Trophoblast cell (in vitro differentiated cells and primary cell): ENCODE results near the gene PMPCA.

Source experiments
- DNase-seq, 2 donors: peaks; one replicate each; pipeline ENCODE4 v3.0.0-alpha.2; 2016
- H2AFZ ChIP-seq: 2 replicates; pipeline ENCODE4 v1.6.1; 2013; ENCODE audit warnings: low read length, moderate library complexity, mild to moderate bottlenecking; ENCODE audit not compliant: insufficient read depth, poor library complexity
- H2AK5ac ChIP-seq: 2 replicates; pipeline ENCODE4 v1.6.1; 2013; ENCODE audit warnings: mild to moderate bottlenecking, low read length
- H2BK120ac ChIP-seq: 2 replicates; pipeline ENCODE4 v1.6.1; 2013; ENCODE audit warnings: low read length, mild to moderate bottlenecking, moderate library complexity; ENCODE audit not compliant: insufficient read depth, poor library complexity
- H2BK12ac ChIP-seq: 2 replicates; pipeline ENCODE4 v1.6.1; 2013; ENCODE audit warnings: mild to moderate bottlenecking, low read length, moderate library complexity
- H2BK5ac ChIP-seq: 2 replicates; pipeline ENCODE4 v1.6.1; 2013; ENCODE audit warnings: low read length, low read depth, moderate library complexity, mild to moderate bottlenecking; ENCODE audit not compliant: poor library complexity
- H3K14ac ChIP-seq: 2 replicates; pipeline ENCODE4 v1.6.1; 2013; ENCODE audit warnings: mild to moderate bottlenecking, low read length
- H3K18ac ChIP-seq: 2 replicates; pipeline ENCODE4 v1.6.1; 2013; ENCODE audit warnings: mild to moderate bottlenecking, low read length
- H3K23ac ChIP-seq: 2 replicates; pipeline ENCODE4 v1.6.1; 2013; ENCODE audit warnings: low read length
- H3K27ac ChIP-seq: 2 replicates; pipeline ENCODE4 v1.5.1; 2013; ENCODE audit warnings: low read depth, mild to moderate bottlenecking, inconsistent platforms, low read length, moderate library complexity
- H3K27me3 ChIP-seq: 2 replicates; pipeline ENCODE4 v1.6.1; 2013; ENCODE audit warnings: inconsistent platforms, mild to moderate bottlenecking, low read length, moderate library complexity; ENCODE audit not compliant: insufficient read depth
- H3K36me3 ChIP-seq, 2 experiments: 1 replicate in 1 of 2; 2 replicates in 1 of 2; pipeline ENCODE4 v1.6.1; 2013; ENCODE audit warnings: low read length in 2 of 2, mild to moderate bottlenecking in 2 of 2, moderate library complexity in 1 of 2; ENCODE audit not compliant: insufficient read depth in 2 of 2, control insufficient read depth in 1 of 2
- H3K4ac ChIP-seq: 2 replicates; pipeline ENCODE4 v1.6.1; 2013; ENCODE audit warnings: low read depth, mild to moderate bottlenecking, low read length, moderate library complexity
- H3K4me1 ChIP-seq, 2 experiments: 1 replicate in 1 of 2; 2 replicates in 1 of 2; pipeline ENCODE4 v1.6.1; 2013; ENCODE audit warnings: low read length in 2 of 2, mild to moderate bottlenecking in 2 of 2, moderate library complexity in 1 of 2; ENCODE audit not compliant: insufficient read depth in 2 of 2, control insufficient read depth in 1 of 2
- H3K4me2 ChIP-seq: 2 replicates; pipeline ENCODE4 v1.6.1; 2013; ENCODE audit warnings: inconsistent platforms, mild to moderate bottlenecking, low read length, moderate library complexity
- H3K4me3 ChIP-seq: 2 replicates; pipeline ENCODE4 v1.5.1; 2013; ENCODE audit warnings: mild to moderate bottlenecking, low read depth, low read length, inconsistent platforms
- H3K79me1 ChIP-seq: one replicate; pipeline ENCODE4 v1.6.1; 2013; ENCODE audit warnings: low read length
- H3K79me2 ChIP-seq: 2 replicates; pipeline ENCODE4 v1.6.1; 2013; ENCODE audit warnings: low read length, mild to moderate bottlenecking; ENCODE audit not compliant: control insufficient read depth, insufficient read depth, poor library complexity
- H3K9ac ChIP-seq: 2 replicates; pipeline ENCODE4 v1.6.1; 2013; ENCODE audit warnings: mild to moderate bottlenecking, low read length
- H3K9me3 ChIP-seq: 2 replicates; pipeline ENCODE4 v1.6.1; 2013; ENCODE audit warnings: low read depth, mild to moderate bottlenecking, control low read depth, inconsistent platforms, low read length; ENCODE audit not compliant: insufficient read depth
- H4K12ac ChIP-seq: 2 replicates; pipeline ENCODE4 v1.6.1; 2013; ENCODE audit warnings: low read depth, mild to moderate bottlenecking, low read length, moderate library complexity
- H4K8ac ChIP-seq: 2 replicates; pipeline ENCODE4 v1.6.1; 2013; ENCODE audit warnings: low read depth, mild to moderate bottlenecking, low read length, moderate library complexity
- H4K91ac ChIP-seq: one replicate; pipeline ENCODE4 v1.6.1; 2013; ENCODE audit warnings: low read depth, mild to moderate bottlenecking, low read length, moderate library complexity
- WGBS: extraction: QIAGEN DNeasy Blood & Tissue Kit; methylation state at CpG from one replicate; pipeline ENCODE4 v1.1.7; 2013; ENCODE audit warnings: missing lambda C conversion rate; ENCODE audit not compliant: insufficient read length, insufficient coverage; ENCODE audit errors: extremely low coverage; 5-methylcytosine and 5-hydroxymethylcytosine counted together

Gene PMPCA

DNA sequence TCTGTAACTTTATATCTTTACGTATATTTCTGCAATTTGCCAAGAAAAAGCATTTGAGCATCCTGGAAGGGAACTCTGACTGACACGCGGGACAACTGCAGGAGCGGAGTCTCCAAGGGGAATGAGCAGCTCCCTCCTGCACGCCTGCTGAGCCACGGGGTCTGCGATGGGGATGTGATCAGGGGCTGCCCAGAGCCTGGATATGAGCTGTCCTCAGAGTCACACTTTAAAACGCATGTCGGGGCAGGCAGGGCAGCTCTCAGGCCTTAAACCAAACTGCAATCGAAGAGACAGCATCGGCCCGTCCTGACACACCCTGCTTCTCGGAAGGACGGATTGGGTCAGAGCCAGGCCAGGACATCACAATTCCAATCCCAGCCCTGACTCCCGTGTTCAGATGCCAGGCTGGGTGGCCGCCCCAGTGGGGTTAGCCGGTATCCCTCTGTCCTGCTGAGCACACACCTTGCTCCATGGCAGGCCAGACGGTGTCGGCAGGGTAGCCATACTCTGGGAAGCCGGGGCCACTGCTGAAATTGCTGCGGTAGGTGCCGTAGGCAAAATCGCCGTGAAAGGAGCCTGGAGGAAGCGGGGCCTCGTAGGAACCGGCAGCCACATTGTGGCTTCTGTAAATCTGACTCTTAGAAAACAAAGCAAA, 55.2 kb downstream of the PMPCA start:
- Histone ChIP-seq H3K27ac (no peak overlapping the region), H3K79me1 (no peaks in the 10 kb centered on the region), H4K12ac (no peak overlapping the region), H3K27me3 (no peaks in the 10 kb centered on the region), H3K9ac (no peak overlapping the region), H4K8ac (no peak overlapping the region), H3K4me2 (no peak overlapping the region), H2AK5ac (no peak overlapping the region), H3K4ac (no peak overlapping the region), H2BK120ac (no peak overlapping the region), H2AFZ (no peak overlapping the region), H3K23ac (no peak overlapping the region), H3K14ac (no peak overlapping the region), H3K4me1 (no peaks in the 10 kb centered on the region), H3K79me2 (no peaks in the 10 kb centered on the region), H4K91ac (no peak overlapping the region), H3K9me3 (peaks cover 4% of the 10 kb centered on the region), H2BK12ac (no peak overlapping the region), H2BK5ac (no peak overlapping the region), H3K4me3 (no peak overlapping the region), H3K36me3 (peaks cover 84 to 89% of the 10 kb centered on the region in 2 experiments), H3K18ac (no peak overlapping the region)
- DNase-seq, result no peak
- WGBS, result no CpG with 5 or more reads among the region's 27 CpGs

DNA sequence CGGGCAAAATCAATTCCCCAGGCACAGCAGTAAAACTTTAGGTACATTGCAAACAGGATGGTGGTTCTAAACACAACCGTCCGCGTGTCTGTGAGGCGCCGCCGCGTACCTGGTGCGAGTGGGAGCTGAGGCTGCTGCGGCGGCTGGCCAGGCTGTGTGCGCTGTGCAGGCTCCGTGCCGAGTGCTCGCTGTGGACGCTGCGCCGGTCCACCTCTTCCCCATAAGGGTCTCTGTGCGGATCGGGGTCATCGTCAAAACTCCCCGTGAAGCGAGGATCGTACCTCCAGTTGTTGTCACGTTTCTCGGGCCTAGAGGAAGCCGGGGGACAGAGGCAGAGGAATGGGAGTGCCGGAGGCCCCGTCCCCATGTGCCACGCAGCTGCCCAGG, 55.7 kb downstream of the PMPCA start:
- DNase-seq, result no peak
- no peaks in the 10 kb centered on the region for H3K79me2 ChIP-seq
- H3K9ac ChIP-seq, result no peak overlapping the region
- H3K27me3 ChIP-seq, result no peaks in the 10 kb centered on the region
- H3K18ac ChIP-seq, result no peak overlapping the region
- WGBS, result no CpG with 5 or more reads among the region's 30 CpGs
- H3K4me3 ChIP-seq, result no peak overlapping the region
- no peak overlapping the region for H3K14ac ChIP-seq
- no peak overlapping the region for H2AFZ ChIP-seq
- no peak overlapping the region for H3K23ac ChIP-seq
- no peaks in the 10 kb centered on the region for H3K79me1 ChIP-seq
- H4K12ac ChIP-seq, result no peak overlapping the region
- H3K4me2 ChIP-seq, result no peak overlapping the region
- H2BK120ac ChIP-seq, result no peak overlapping the region
- no peak overlapping the region for H4K91ac ChIP-seq
- H4K8ac ChIP-seq, result no peak overlapping the region
- H3K4me1 ChIP-seq, result no peaks in the 10 kb centered on the region
- no peak overlapping the region for H3K4ac ChIP-seq
- H2BK12ac ChIP-seq, result no peak overlapping the region
- H3K9me3 ChIP-seq, result peaks cover 4% of the 10 kb centered on the region
- H2AK5ac ChIP-seq, result no peak overlapping the region
- no peak overlapping the region for H3K27ac ChIP-seq
- H3K36me3 ChIP-seq, result peaks cover 84 to 89% of the 10 kb centered on the region in 2 experiments
- no peak overlapping the region for H2BK5ac ChIP-seq

DNA sequence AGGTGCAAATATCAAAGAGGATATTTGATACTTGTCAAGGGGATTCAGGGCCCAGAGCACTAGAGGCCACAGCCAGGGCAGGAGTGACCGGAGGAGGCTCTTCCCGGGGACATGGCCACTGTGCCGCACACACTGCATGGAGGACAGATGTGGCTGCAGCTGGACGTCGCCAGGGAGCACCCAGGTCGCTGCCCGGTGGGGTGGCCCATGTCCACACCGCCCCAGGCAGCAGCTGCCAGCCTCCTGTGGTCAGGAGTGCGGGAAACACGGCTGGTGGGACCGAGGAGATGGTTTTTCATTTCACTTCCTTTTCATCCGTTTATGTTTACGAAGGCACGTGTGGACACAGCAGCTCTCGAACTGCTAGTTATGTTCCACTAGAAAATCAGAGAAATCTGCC, 57.3 kb downstream of the PMPCA start:
- H3K9me3 ChIP-seq, result peaks cover 7% of the 10 kb centered on the region
- no peak overlapping the region for H3K23ac ChIP-seq
- H3K79me2 ChIP-seq, result no peaks in the 10 kb centered on the region
- peaks cover 85 to 93% of the 10 kb centered on the region in 2 experiments for H3K36me3 ChIP-seq
- no peak overlapping the region for H2AK5ac ChIP-seq
- H4K8ac ChIP-seq, result no peak overlapping the region
- no peak overlapping the region for H3K4ac ChIP-seq
- H2BK5ac ChIP-seq, result no peak overlapping the region
- no peak overlapping the region for H3K4me3 ChIP-seq
- H3K27me3 ChIP-seq, result no peaks in the 10 kb centered on the region
- no peak for DNase-seq
- no peak overlapping the region for H3K18ac ChIP-seq
- H3K27ac ChIP-seq, result no peak overlapping the region
- WGBS, result no CpG with 5 or more reads among the region's 15 CpGs
- H3K4me1 ChIP-seq, result no peaks in the 10 kb centered on the region
- no peak overlapping the region for H3K4me2 ChIP-seq
- no peak overlapping the region for H2BK12ac ChIP-seq
- H3K79me1 ChIP-seq, result no peaks in the 10 kb centered on the region
- no peak overlapping the region for H2BK120ac ChIP-seq
- H4K12ac ChIP-seq, result no peak overlapping the region
- no peak overlapping the region for H4K91ac ChIP-seq
- no peak overlapping the region for H3K14ac ChIP-seq
- H3K9ac ChIP-seq, result no peak overlapping the region
- no peak overlapping the region for H2AFZ ChIP-seq

DNA sequence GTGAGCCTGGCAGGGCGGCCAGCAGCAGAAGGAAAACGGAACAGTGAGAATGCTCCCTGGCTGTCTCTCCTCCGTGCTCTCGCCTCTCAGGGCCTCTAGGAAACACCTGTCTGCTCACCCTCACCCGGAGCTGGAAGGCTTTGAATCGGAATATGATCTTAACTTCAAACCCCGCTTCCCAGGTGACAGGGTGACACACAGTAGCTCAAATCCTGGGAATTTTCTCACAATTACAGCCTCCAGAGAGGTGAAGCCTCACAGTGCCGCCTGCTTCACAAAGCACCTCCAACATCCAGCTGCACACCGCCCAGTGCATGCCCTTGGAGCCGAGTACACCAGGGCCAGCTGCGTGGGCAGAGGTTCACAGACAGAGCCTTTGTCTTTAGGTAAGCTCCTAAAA, 59.9 kb downstream of the PMPCA start:
- H3K27me3 ChIP-seq, result no peaks in the 10 kb centered on the region
- no peak overlapping the region for H4K8ac ChIP-seq
- no peak overlapping the region for H2AK5ac ChIP-seq
- H2AFZ ChIP-seq, result no peak overlapping the region
- H3K27ac ChIP-seq, result no peak overlapping the region
- no peak overlapping the region for H3K23ac ChIP-seq
- H4K12ac ChIP-seq, result no peak overlapping the region
- H3K36me3 ChIP-seq, result peaks cover 89 to 94% of the 10 kb centered on the region in 2 experiments
- no peak overlapping the region for H3K9ac ChIP-seq
- no peak overlapping the region for H2BK12ac ChIP-seq
- no peak overlapping the region for H3K4ac ChIP-seq
- peaks cover 7% of the 10 kb centered on the region for H3K9me3 ChIP-seq
- H2BK120ac ChIP-seq, result no peak overlapping the region
- DNase-seq, result no peak
- no peak overlapping the region for H4K91ac ChIP-seq
- H3K4me3 ChIP-seq, result no peak overlapping the region
- H3K14ac ChIP-seq, result no peak overlapping the region
- H3K4me2 ChIP-seq, result no peak overlapping the region
- WGBS, result no CpG with 5 or more reads among the region's 11 CpGs
- no peaks in the 10 kb centered on the region for H3K79me2 ChIP-seq
- no peaks in the 10 kb centered on the region for H3K4me1 ChIP-seq
- H3K18ac ChIP-seq, result no peak overlapping the region
- no peak overlapping the region for H2BK5ac ChIP-seq
- no peaks in the 10 kb centered on the region for H3K79me1 ChIP-seq
